ENCODE results near the gene TBXAS1.

- peak; percentile 6 for TF ChIP-seq SP1 (IDR thresholded peaks at IDR 0.05)
- no peak for TF ChIP-seq CTCF (IDR thresholded peaks at IDR 0.05; ENCODE audit: low read depth, low read length, missing input control)
- no peak for TF ChIP-seq RAD21 (IDR thresholded peaks at IDR 0.05)
- TF ChIP-seq, protein P1, sequence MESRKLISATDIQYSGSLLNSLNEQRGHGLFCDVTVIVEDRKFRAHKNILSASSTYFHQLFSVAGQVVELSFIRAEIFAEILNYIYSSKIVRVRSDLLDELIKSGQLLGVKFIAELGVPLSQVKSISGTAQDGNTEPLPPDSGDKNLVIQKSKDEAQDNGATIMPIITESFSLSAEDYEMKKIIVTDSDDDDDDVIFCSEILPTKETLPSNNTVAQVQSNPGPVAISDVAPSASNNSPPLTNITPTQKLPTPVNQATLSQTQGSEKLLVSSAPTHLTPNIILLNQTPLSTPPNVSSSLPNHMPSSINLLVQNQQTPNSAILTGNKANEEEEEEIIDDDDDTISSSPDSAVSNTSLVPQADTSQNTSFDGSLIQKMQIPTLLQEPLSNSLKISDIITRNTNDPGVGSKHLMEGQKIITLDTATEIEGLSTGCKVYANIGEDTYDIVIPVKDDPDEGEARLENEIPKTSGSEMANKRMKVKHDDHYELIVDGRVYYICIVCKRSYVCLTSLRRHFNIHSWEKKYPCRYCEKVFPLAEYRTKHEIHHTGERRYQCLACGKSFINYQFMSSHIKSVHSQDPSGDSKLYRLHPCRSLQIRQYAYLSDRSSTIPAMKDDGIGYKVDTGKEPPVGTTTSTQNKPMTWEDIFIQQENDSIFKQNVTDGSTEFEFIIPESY (IDR thresholded peaks at IDR 0.05): no peak
- no peak for TF ChIP-seq MAX (IDR thresholded peaks at IDR 0.05)
- TF ChIP-seq TAF1 (conservative IDR thresholded peaks at IDR 0.05): no peak
- TF ChIP-seq GABPA (IDR thresholded peaks at IDR 0.05 in 1 of 2, conservative IDR thresholded peaks at IDR 0.05 in 1 of 2): no peak
- no peak for TF ChIP-seq JUND (IDR thresholded peaks at IDR 0.05)
- TF ChIP-seq FOXA1 (IDR thresholded peaks at IDR 0.05): no peak
- peak; percentile 64 for TF ChIP-seq NR2F2 (IDR thresholded peaks at IDR 0.05)
- TF ChIP-seq, protein P2, sequence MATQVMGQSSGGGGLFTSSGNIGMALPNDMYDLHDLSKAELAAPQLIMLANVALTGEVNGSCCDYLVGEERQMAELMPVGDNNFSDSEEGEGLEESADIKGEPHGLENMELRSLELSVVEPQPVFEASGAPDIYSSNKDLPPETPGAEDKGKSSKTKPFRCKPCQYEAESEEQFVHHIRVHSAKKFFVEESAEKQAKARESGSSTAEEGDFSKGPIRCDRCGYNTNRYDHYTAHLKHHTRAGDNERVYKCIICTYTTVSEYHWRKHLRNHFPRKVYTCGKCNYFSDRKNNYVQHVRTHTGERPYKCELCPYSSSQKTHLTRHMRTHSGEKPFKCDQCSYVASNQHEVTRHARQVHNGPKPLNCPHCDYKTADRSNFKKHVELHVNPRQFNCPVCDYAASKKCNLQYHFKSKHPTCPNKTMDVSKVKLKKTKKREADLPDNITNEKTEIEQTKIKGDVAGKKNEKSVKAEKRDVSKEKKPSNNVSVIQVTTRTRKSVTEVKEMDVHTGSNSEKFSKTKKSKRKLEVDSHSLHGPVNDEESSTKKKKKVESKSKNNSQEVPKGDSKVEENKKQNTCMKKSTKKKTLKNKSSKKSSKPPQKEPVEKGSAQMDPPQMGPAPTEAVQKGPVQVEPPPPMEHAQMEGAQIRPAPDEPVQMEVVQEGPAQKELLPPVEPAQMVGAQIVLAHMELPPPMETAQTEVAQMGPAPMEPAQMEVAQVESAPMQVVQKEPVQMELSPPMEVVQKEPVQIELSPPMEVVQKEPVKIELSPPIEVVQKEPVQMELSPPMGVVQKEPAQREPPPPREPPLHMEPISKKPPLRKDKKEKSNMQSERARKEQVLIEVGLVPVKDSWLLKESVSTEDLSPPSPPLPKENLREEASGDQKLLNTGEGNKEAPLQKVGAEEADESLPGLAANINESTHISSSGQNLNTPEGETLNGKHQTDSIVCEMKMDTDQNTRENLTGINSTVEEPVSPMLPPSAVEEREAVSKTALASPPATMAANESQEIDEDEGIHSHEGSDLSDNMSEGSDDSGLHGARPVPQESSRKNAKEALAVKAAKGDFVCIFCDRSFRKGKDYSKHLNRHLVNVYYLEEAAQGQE (IDR thresholded peaks at IDR 0.05): no peak
- no peak for TF ChIP-seq EGR1 (IDR thresholded peaks at IDR 0.05; ENCODE audit: low read depth in 2 of 2)
- no peak for TF ChIP-seq ATF3 (IDR thresholded peaks at IDR 0.05)
These were observed 44.7 kb downstream of the TBXAS1 start for GRCh38 chr7:139873593-139874301.

All from liver (tissue), 3 donors.